Prostate gland (tissue), 2 donors: Measurements from ENCODE around the gene MS4A4A.

Experiments used
- POLR2AphosphoS5 ChIP-seq: sonication (generic); formaldehyde crosslinking; IDR thresholded peaks from one replicate; pipeline ENCODE4 v1.6.1; 2017; ENCODE audit warnings: antibody characterized with exemption
- TF ChIP-seq, protein P1 (sequence below), 4 experiments: fragments of 200-600 bp in 2 of 4; fragments of 450-650 bp in 2 of 4; sonication (generic) in 2 of 4; IDR thresholded peaks; 1 replicate in 3 of 4; 2 replicates in 1 of 4; pipeline ENCODE4 v1.5.1; 2016 to 2019; ENCODE audit warnings: antibody characterized with exemption in 4 of 4, mild to moderate bottlenecking in 2 of 4, moderate library complexity in 2 of 4

DNA sequence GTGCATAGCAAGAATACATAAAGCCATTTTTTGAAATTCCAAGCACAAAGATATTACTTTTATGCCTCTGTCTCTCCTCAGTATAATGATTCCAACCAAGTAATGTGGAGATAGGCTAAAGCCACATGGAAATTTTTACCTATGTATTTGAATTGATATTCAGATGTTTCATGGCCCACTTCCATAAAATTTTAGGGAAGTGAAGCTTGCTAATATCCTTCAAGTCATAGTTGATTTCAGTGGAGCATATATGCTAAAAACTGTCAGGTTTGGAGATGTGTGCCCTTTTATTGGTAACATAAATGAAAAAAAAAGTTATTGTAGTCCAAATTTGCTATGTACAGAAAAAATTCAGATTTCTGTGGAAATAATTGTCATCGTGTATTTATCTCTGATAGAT, 49.8 kb upstream of the MS4A4A start:
- no peak for TF ChIP-seq POLR2AphosphoS5
- TF ChIP-seq, protein P1, sequence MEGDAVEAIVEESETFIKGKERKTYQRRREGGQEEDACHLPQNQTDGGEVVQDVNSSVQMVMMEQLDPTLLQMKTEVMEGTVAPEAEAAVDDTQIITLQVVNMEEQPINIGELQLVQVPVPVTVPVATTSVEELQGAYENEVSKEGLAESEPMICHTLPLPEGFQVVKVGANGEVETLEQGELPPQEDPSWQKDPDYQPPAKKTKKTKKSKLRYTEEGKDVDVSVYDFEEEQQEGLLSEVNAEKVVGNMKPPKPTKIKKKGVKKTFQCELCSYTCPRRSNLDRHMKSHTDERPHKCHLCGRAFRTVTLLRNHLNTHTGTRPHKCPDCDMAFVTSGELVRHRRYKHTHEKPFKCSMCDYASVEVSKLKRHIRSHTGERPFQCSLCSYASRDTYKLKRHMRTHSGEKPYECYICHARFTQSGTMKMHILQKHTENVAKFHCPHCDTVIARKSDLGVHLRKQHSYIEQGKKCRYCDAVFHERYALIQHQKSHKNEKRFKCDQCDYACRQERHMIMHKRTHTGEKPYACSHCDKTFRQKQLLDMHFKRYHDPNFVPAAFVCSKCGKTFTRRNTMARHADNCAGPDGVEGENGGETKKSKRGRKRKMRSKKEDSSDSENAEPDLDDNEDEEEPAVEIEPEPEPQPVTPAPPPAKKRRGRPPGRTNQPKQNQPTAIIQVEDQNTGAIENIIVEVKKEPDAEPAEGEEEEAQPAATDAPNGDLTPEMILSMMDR (IDR thresholded peaks at IDR 0.05) = no peak
